IMR-90 (cell line): ENCODE measurements around the gene ZMYND10.

Experiments
- CEBPB ChIP-seq: IDR thresholded peaks from 2 replicates; pipeline ENCODE4 v1.6.1; 2012; ENCODE audit warnings: low read depth, low read length, improper control_type of control experiment
- MAFK ChIP-seq: IDR thresholded peaks from 2 replicates; pipeline ENCODE4 v1.6.1; 2012; ENCODE audit warnings: low read depth, low read length, improper control_type of control experiment
- POLR2A ChIP-seq: IDR thresholded peaks from 2 replicates; pipeline ENCODE4 v1.6.1; 2012; ENCODE audit warnings: mild to moderate bottlenecking, low read depth, low read length
- TF ChIP-seq, protein P1 (sequence below): conservative IDR thresholded peaks from 2 replicates; pipeline ENCODE4 v1.5.1; 2012; ENCODE audit warnings: mild to moderate bottlenecking, low read depth, low read length, improper control_type of control experiment
- TF ChIP-seq, protein P2 (sequence below): fragments of 150-350 bp; IDR thresholded peaks from 2 replicates; pipeline ENCODE4 v1.6.1; 2017; ENCODE audit warnings: mild to moderate bottlenecking, antibody characterized with exemption, low read length, low read depth

DNA sequence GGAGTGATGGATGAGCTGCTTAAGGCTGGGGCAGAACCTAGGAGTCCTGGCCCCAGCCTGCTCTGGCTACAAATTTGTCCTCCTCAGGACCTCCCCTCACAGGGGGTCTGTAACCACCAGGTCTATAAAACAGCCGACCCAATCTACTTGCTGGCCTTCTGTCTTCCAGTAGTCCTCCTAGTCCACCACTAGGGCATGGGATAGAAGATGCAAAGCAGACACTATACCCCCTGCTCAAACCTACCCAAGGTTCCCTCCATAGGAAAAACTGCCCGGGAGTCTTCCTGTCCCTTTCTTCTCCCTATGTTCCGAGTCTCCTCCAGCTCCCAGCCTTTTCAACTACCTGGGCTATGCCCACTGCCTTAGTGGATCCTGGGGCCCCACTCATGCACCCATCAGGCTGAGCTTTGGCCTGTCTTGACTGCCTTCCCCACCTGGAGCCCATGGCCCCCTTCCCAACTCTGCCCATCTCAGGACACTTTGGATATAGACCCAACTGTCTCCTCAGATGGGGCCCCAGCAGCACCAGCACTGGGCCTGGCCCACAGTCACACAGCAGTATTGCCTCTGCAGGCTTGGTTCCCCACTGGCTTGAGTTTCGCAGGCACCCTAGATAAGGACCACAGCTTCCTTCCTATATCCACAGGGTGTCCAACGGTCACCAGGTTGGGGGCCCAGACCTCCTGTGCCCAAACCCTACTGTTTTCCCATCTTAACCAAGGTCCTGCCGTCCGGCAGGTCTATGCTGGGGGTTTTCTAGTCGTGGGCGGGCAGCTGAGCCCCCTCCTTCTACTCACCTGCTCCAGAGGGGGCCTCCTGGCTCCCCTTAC is 47.4 kb downstream of the ZMYND10 start:
- TF ChIP-seq POLR2A = no peak
- TF ChIP-seq, protein P1, sequence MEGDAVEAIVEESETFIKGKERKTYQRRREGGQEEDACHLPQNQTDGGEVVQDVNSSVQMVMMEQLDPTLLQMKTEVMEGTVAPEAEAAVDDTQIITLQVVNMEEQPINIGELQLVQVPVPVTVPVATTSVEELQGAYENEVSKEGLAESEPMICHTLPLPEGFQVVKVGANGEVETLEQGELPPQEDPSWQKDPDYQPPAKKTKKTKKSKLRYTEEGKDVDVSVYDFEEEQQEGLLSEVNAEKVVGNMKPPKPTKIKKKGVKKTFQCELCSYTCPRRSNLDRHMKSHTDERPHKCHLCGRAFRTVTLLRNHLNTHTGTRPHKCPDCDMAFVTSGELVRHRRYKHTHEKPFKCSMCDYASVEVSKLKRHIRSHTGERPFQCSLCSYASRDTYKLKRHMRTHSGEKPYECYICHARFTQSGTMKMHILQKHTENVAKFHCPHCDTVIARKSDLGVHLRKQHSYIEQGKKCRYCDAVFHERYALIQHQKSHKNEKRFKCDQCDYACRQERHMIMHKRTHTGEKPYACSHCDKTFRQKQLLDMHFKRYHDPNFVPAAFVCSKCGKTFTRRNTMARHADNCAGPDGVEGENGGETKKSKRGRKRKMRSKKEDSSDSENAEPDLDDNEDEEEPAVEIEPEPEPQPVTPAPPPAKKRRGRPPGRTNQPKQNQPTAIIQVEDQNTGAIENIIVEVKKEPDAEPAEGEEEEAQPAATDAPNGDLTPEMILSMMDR = peak; percentile 18; the same call in 1 of the 2 replicates
- no peak for TF ChIP-seq CEBPB
- TF ChIP-seq MAFK = no peak
- TF ChIP-seq, protein P2, sequence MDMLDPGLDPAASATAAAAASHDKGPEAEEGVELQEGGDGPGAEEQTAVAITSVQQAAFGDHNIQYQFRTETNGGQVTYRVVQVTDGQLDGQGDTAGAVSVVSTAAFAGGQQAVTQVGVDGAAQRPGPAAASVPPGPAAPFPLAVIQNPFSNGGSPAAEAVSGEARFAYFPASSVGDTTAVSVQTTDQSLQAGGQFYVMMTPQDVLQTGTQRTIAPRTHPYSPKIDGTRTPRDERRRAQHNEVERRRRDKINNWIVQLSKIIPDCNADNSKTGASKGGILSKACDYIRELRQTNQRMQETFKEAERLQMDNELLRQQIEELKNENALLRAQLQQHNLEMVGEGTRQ = no peak
